KMS-11 (cell line): Measurements from ENCODE around the gene SPPL2B.

Experiments
- H2AFZ ChIP-seq: fragments of 200-600 bp; sonication (generic); 2 replicates; pipeline ENCODE4 v1.6.1; 2016; ENCODE audit warnings: antibody characterized with exemption, mixed run types, low read depth
- H3K27ac ChIP-seq: fragments of 200-600 bp; sonication (generic); 2 replicates; pipeline ENCODE4 v1.6.1; 2016; ENCODE audit warnings: mild to moderate bottlenecking, mixed run types
- H3K27me3 ChIP-seq: fragments of 200-600 bp; sonication (generic); 2 replicates; pipeline ENCODE4 v1.6.1; 2017; ENCODE audit warnings: mild to moderate bottlenecking, low read depth, mixed run types, moderate library complexity; ENCODE audit not compliant: insufficient read depth
- H3K36me3 ChIP-seq: fragments of 200-600 bp; sonication (generic); 2 replicates; pipeline ENCODE4 v1.6.1; 2017; ENCODE audit warnings: mild to moderate bottlenecking, mixed run types; ENCODE audit not compliant: insufficient read depth
- H3K4me1 ChIP-seq: fragments of 200-600 bp; sonication (generic); 2 replicates; pipeline ENCODE4 v1.6.1; 2016; ENCODE audit warnings: mild to moderate bottlenecking, low read depth, mixed run types; ENCODE audit not compliant: poor library complexity, severe bottlenecking
- H3K4me2 ChIP-seq: fragments of 200-600 bp; sonication (generic); 2 replicates; pipeline ENCODE4 v1.7.0; 2016; ENCODE audit warnings: mild to moderate bottlenecking, mixed run types
- H3K4me3 ChIP-seq: fragments of 200-600 bp; sonication (generic); IDR thresholded peaks from 2 replicates; pipeline ENCODE4 v1.6.1; 2017; ENCODE audit warnings: low read depth, low read length, mixed read lengths; ENCODE audit not compliant: insufficient read depth
- H3K79me2 ChIP-seq: fragments of 200-600 bp; sonication (generic); 2 replicates; pipeline ENCODE4 v1.6.1; 2016; ENCODE audit warnings: low read depth, mixed run types; ENCODE audit not compliant: insufficient read depth
- H3K9ac ChIP-seq: fragments of 200-600 bp; sonication (generic); 2 replicates; pipeline ENCODE4 v1.6.1; 2016; ENCODE audit warnings: mild to moderate bottlenecking, mixed run types
- H4K20me1 ChIP-seq: fragments of 200-600 bp; sonication (generic); 2 replicates; pipeline ENCODE4 v1.6.1; 2016; ENCODE audit warnings: mild to moderate bottlenecking, mixed run types; ENCODE audit not compliant: insufficient read depth
- CTCF ChIP-seq: fragments of 200-600 bp; sonication (generic); conservative IDR thresholded peaks from 2 replicates; pipeline ENCODE4 v1.6.1; 2017; ENCODE audit warnings: low read depth, mild to moderate bottlenecking, antibody characterized with exemption, low read length, moderate library complexity, mixed read lengths

SPPL2B gene

DNA sequence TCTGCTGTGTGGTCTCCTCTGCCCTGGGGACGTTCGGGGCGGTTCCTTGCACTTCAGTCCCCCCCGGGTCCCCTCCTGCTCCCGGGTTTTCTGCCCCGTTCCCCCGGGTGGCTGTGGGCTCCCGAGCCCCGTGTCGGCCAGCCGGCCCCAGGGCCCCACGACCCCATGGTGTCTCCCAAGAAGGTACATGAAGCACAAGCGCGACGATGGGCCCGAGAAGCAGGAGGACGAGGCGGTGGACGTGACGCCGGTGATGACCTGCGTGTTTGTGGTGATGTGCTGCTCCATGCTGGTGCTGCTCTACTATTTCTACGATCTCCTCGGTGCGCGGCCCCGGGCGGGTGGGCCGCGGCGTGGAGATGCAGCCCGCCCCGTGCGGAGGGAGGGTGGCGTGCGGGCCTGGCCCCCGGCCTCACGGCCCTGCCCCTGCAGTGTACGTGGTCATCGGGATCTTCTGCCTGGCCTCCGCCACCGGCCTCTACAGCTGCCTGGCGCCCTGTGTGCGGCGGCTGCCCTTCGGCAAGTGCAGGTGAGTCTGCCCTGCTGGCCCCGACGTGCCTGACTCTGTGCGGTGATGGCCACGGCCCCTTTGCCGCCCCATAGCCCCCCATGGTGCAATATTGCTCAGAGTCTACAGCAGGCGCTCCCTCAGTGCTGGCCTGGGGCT, 11.3 kb downstream of the SPPL2B start:
- no peak for TF ChIP-seq CTCF
- Histone ChIP-seq H3K4me3 (no peak overlapping the region), H4K20me1 (no peaks in the 10 kb centered on the region), H3K9ac (no peak overlapping the region), H3K4me2 (no peak overlapping the region), H3K36me3 (no peaks in the 10 kb centered on the region), H3K27me3 (no peaks in the 10 kb centered on the region), H2AFZ (no peak overlapping the region), H3K4me1 (no peaks in the 10 kb centered on the region), H3K79me2 (no peaks in the 10 kb centered on the region; the same call in 1 of the 2 replicates), H3K27ac (no peak overlapping the region)

GRCh38 chr19:2340496-2341243, 12.2 kb downstream of the SPPL2B start:
- Histone ChIP-seq H4K20me1 (no peaks in the 10 kb centered on the region), H2AFZ (no peak overlapping the region), H3K4me2 (no peak overlapping the region), H3K36me3 (no peaks in the 10 kb centered on the region), H3K4me1 (no peaks in the 10 kb centered on the region), H3K4me3 (no peak overlapping the region), H3K9ac (no peak overlapping the region), H3K79me2 (no peaks in the 10 kb centered on the region; the same call in 1 of the 2 replicates), H3K27ac (no peak overlapping the region), H3K27me3 (no peaks in the 10 kb centered on the region)
- no peak for TF ChIP-seq CTCF

DNA sequence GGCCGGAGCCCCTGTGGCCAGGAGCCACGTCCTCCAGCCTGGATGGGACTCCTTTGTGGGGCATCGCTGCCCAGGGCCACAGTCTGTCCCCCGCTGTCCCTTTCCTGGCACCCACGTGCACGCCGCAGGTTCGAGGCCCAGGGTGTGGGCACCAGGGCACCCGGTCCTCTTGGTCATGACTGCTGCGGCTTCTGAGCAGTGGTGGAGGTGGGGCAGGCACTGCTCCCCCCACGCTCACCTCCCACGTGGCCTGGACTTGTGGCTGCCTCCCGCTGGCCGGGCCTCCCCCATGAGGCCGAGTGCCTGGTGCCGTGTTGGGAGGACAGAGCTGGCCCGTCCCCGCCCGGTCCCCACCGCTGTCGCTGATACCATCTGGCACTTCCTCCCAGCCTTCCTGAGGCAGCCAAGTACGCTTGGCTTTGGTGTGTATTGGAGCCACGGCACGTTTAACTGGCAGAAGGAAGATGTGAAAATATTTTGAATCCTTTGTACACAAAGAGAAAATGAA, 12.8 kb downstream of the SPPL2B start:
- no peaks in the 10 kb centered on the region for H3K4me1 ChIP-seq
- no peak overlapping the region for H2AFZ ChIP-seq
- no peak overlapping the region for H3K27ac ChIP-seq
- no peak overlapping the region for H3K4me2 ChIP-seq
- no peaks in the 10 kb centered on the region for H3K27me3 ChIP-seq
- no peaks in the 10 kb centered on the region for H3K36me3 ChIP-seq
- no peak overlapping the region for H3K9ac ChIP-seq
- H3K4me3 ChIP-seq = no peak overlapping the region
- no peaks in the 10 kb centered on the region for H3K79me2 ChIP-seq
- TF ChIP-seq CTCF = no peak
- no peaks in the 10 kb centered on the region for H4K20me1 ChIP-seq

GRCh38 chr19:2341982-2342381, 13.5 kb downstream of the SPPL2B start:
- H3K27me3 ChIP-seq = no peaks in the 10 kb centered on the region
- H4K20me1 ChIP-seq = no peaks in the 10 kb centered on the region
- H2AFZ ChIP-seq = no peak overlapping the region
- H3K27ac ChIP-seq = no peak overlapping the region
- H3K4me2 ChIP-seq = no peak overlapping the region
- no peaks in the 10 kb centered on the region for H3K4me1 ChIP-seq
- H3K36me3 ChIP-seq = no peaks in the 10 kb centered on the region
- no peaks in the 10 kb centered on the region for H3K79me2 ChIP-seq
- TF ChIP-seq CTCF = no peak
- H3K9ac ChIP-seq = no peak overlapping the region
- no peak overlapping the region for H3K4me3 ChIP-seq
